ENCODE results near the gene TCF23.

The TCF23 gene

GRCh38 chr2:27128668-27129571 is 19.9 kb upstream of the TCF23 start:
- DNase-seq (ENCODE audit: low read depth, low spot score), result no peak

- no peak for DNase-seq (ENCODE audit: low read depth, low spot score)
These were observed 18.4 kb upstream of the TCF23 start for GRCh38 chr2:27130396-27130795.

GRCh38 chr2:27131429-27131828 is 17.4 kb upstream of the TCF23 start:
- DNase-seq (ENCODE audit: low read depth, low spot score), result no peak

GRCh38 chr2:27133195-27133875 is 15.5 kb upstream of the TCF23 start:
- DNase-seq (ENCODE audit: low read depth, low spot score), result no peak

DNA sequence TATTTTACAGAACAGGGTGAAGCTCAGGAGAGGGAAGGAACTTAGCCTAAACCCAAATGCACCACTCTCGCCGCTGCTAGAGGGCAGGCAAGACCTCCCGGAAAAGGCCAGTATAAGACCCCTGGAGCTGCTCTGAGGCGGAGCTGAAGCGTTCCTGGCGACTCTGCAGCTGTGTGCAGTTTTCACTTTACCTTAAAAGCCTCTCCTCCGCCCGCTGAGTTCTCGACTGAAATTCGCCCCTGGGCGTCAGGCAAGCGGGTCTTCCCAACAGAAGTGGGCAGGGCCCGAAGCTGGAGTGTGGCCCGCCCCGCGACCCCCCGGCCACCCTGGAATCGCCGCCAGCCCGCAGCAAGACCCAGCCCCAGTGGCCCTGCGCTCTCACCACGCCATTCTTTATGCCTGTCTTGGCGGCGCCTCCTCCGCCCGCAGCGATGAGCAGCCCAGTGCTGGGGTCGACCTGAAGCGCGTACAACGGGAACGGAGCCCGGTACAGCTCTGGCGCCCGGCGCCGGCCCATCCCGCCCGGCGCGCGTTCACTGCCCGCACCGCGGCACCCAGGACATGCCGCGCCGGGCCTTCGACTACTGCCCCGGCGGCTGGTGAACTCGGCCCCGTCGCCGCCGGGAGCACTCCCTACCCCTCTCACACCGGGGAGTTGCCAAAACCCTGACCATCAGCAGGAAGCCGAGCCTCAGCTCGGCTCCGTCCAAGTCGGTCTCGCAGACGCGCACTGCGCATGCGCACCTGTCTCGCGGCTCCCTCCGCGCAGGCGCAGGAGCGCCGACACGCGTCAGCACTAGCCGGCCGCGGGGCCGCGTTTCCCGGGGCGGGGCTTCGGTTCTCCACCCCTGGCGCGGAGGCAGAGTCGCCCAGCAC is 14.7 kb upstream of the TCF23 start, which contains the start of gene PREB:
PREB (minus strand) TSS at position 732 of the 876 bp plus-strand sequence; CDS start at position 517, 215 bp downstream.
- peak; percentile 98 for DNase-seq (ENCODE audit: low read depth, low spot score)

GRCh38 chr2:27134781-27135477 is 13.9 kb upstream of the TCF23 start:
- no peak for DNase-seq (ENCODE audit: low read depth, low spot score)

GRCh38 chr2:27135478-27135955 is 13.3 kb upstream of the TCF23 start:
- DNase-seq (ENCODE audit: low read depth, low spot score), result no peak

DNA sequence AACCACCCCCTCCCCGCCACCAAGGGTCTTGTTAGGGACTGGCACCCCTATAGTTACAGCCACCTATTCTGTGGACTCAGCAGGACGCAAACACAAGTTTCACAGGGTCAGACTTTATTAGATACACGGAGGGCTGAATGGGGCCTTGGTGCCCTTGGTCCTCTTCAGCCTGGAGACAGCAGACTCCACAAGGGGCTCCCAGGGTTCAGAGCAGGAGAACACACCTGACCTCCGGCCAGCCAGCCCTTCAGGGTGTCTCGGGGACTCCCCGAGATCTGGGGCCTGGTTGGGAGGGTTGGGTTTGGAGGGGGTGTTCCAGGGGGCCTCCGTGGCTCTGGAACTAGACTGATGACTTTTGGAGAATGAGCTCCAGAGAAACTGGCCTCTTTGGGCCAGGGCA is 12.1 kb upstream of the TCF23 start:
- DNase-seq (ENCODE audit: low read depth, low spot score), result no peak

- DNase-seq (ENCODE audit: low read depth, low spot score), result no peak
These were observed 11.4 kb upstream of the TCF23 start for GRCh38 chr2:27137322-27137935.

GRCh38 chr2:27138111-27138510 is 10.7 kb upstream of the TCF23 start:
- DNase-seq (ENCODE audit: low read depth, low spot score), result no peak

- DNase-seq (ENCODE audit: low read depth, low spot score), result no peak
These were observed 9.5 kb upstream of the TCF23 start, which contains the start of gene PRR30 for GRCh38 chr2:27139310-27139709. TSS of gene PRR30 (minus strand) at chr2:27139410. CDS start at chr2:27138329, 1,081 bp downstream.

DNA sequence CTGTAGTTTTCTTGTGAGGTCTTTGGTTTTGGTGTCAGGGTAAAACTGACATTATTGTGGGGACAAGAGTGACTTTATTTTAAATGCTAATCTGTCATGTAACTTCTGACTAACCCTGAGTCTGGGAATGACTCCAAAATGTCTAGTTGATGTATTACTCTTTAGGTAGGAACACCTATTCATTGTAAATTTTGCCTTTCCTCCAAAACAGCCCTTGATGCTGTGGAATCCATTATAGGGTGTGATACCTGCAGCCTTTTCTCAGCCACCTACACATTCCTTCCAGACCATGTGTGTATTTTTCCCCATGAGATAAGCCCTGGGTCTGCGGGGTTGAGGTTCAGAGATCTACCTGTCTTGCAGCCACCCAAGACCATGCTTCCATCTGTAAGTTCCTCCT is 5.5 kb upstream of the TCF23 start:
- no peak for DNase-seq (ENCODE audit: low read depth, low spot score)

- no peak for DNase-seq (ENCODE audit: low read depth, low spot score)
These were observed 3.1 kb upstream of the TCF23 start for GRCh38 chr2:27145682-27146081.

GRCh38 chr2:27147935-27148334 is 869 bp upstream of the TCF23 start:
- no peak for DNase-seq (ENCODE audit: low read depth, low spot score)

- DNase-seq (ENCODE audit: low read depth, low spot score), result no peak
These were observed 984 bp downstream of the TCF23 start for GRCh38 chr2:27149570-27150405.

GRCh38 chr2:27150639-27151230 is 1.9 kb downstream of the TCF23 start:
- DNase-seq (ENCODE audit: low read depth, low spot score), result no peak

DNA sequence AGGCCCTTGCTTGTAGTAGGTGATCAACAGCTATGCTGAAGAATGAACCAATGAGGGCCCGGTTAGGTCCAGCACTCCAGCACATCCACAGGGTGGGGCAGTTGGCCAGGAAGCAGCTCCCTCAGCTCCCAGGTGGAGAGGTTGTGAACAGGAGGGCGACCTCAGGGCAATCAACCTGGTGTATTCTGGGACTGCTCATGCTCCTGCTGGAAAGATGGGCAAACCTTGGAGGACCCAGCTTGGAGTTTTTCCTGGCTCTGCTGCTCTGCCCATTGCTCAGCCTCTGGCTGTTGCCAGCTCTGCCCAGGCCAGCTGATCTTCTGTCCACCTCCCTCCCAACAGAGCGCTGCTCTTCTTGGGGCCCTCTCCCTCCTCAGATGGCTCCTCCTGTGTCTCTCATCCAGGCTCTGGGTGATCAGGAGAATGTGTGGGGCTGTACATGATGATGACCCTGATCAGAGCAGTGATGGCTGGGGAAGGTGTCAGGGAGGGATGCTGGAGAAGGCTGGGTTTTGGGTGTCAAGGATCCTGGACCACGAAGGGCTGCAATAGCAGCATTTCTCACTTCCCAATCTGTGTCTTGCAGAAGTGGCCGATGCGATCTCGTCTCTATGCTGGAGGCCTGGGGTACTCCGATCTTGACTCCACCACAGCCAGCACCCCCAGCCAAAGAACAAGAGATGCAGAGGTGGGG is 3.4 kb downstream of the TCF23 start:
- no peak for DNase-seq (ENCODE audit: low read depth, low spot score)

- DNase-seq (ENCODE audit: low read depth, low spot score), result no peak
These were observed 4.1 kb downstream of the TCF23 start for GRCh38 chr2:27152796-27153464.
